Pancreas (tissue), 10 donors: ENCODE data around the gene TBXT. TPM values are rescaled to one million over a fixed set of nuclear protein-coding genes. Genes with fewer than 3 reads are reported as not detected.
A peak's percentile ranks its signal among the peaks of the same experiment; 100 is the strongest.

Source experiments
- ATAC-seq, 4 donors: fragments of 200-7000 bp; cut with Tn5 transposase; one replicate each; pipeline versions ENCODE4 v1.8.0 to v1.9.1; 2020; ENCODE audit warnings: mild to moderate bottlenecking in 4 of 4, moderate library complexity in 4 of 4
- DNase-seq, 6 donors: peaks; one replicate each; pipeline ENCODE4 v3.0.0-alpha.2; 2020
- FAIRE-seq: peaks from 2 replicates; lab custom pipeline; 2012; peaks lifted over from hg19 to GRCh38; lab: Jason Lieb, UNC
- H3K27ac ChIP-seq, 4 donors: fragments of 200-600 bp; sonication (generic); 1 replicate in 3 of 4; 2 replicates in 1 of 4; pipeline versions ENCODE4 v1.5.0 to v1.8.0; 2020
- H3K27me3 ChIP-seq, 4 donors: fragments of 200-600 bp; one replicate each; pipeline ENCODE4 v1.8.0; 2021
- H3K36me3 ChIP-seq, 3 donors: fragments of 200-600 bp; sonication (generic) in 1 of 3; one replicate each; pipeline versions ENCODE4 v1.5.0 to v1.8.0; 2020 to 2021
- H3K4me1 ChIP-seq, 3 donors: fragments of 200-600 bp; one replicate each; pipeline ENCODE4 v1.8.0; 2021
- H3K4me3 ChIP-seq, 4 donors: fragments of 200-600 bp; sonication (generic) in 2 of 4; one replicate each; pipeline versions ENCODE4 v1.5.0 to v1.8.0; 2020 to 2021
- H3K9me3 ChIP-seq, 4 donors: fragments of 200-600 bp; one replicate each; pipeline ENCODE4 v1.8.0; 2021
- CTCF ChIP-seq, 4 donors: fragments of 200-600 bp; sonication (generic) in 3 of 4; IDR thresholded peaks; one replicate each; pipeline versions ENCODE4 v1.5.0 to v1.8.0; 2021; ENCODE audit warnings: antibody characterized with exemption in 4 of 4
- WGBS, 2 donors: extraction: QIAGEN DNeasy Blood & Tissue Kit; methylation state at CpG; one replicate each; pipeline ENCODE4 v1.1.7; 2013; 5-methylcytosine and 5-hydroxymethylcytosine counted together
- intact Hi-C, 3 donors: fragments of 100-400 bp; cut with DNase I; formaldehyde crosslinking; loops; one replicate each; pipeline versions ENCODE4 v1.11.1 to v1.14.2; 2022
- polyA plus RNA-seq, 2 donors: library from polyadenylated mRNA; stranded (reverse); fragments of 200-250 nt; gene quantifications; one replicate each; pipeline ENCODE4 v1.2.3, GENCODE V29; 2013
- total RNA-seq, 6 donors: library from RNA; stranded (reverse); fragmentation: NEBNext Ultra II Directional in 4 of 6; extraction: Animal tissue kit (Norgen Biotek cat#: 25700) in 4 of 6; gene quantifications; one replicate each; pipeline versions ENCODE4 v1.2.1 to v1.2.4, GENCODE V29; 2021 to 2023
- donor health status: healthy with polysubstance abuse.
- donor health status: DM: no; HTN: no; CAD: no; lungs with moderate emphysema.
- donor health status: DM: no; HTN: no; CAD: no.
- donor health status: control.
- donor health status: control.
- donor health status: Bipolar disorder and iron deficiency.
- donor health status: DM: yes; HTN: yes; CAD: no.
- donor health status: DM: no; HTN: no; CAD: no.
- donor health status: DM: no; HTN: no; CAD: no.
- donor health status: DM: yes; HTN: yes; CAD: no.

The TBXT gene
- total and polyA plus RNA-seq, 8 donors = not detected

GRCh38 chr6:166119116-166119911 lies 48.3 kb downstream of the TBXT start:
- no peaks in the 10 kb centered on the region for H3K27me3 ChIP-seq
- ATAC-seq = no peak
- H3K4me3 ChIP-seq = no peak overlapping the region
- no peaks in the 10 kb centered on the region for H3K4me1 ChIP-seq
- FAIRE-seq = no peak
- no peaks in the 10 kb centered on the region for H3K36me3 ChIP-seq
- H3K27ac ChIP-seq = no peak overlapping the region
- 71 to 74% methylated on average over 4 of the region's 4 CpGs for WGBS, 2 donors
- TF ChIP-seq CTCF (IDR thresholded peaks at IDR 0.05) = no peak
- no peak for DNase-seq
- intact Hi-C loops = no loop called here
- no peaks in the 10 kb centered on the region for H3K9me3 ChIP-seq

GRCh38 chr6:166115609-166116008 lies 52.0 kb downstream of the TBXT start:
- H3K4me3 ChIP-seq = no peak overlapping the region
- peaks cover 0 to 2% (median 0%) of the 10 kb centered on the region in 4 donors for H3K27me3 ChIP-seq
- no peak overlapping the region for H3K27ac ChIP-seq
- no peaks in the 10 kb centered on the region for H3K4me1 ChIP-seq
- intact Hi-C loops = no loop called here
- FAIRE-seq = no peak
- no peaks in the 10 kb centered on the region for H3K36me3 ChIP-seq
- TF ChIP-seq CTCF (IDR thresholded peaks at IDR 0.05) = no peak
- ATAC-seq = no peak
- H3K9me3 ChIP-seq = no peaks in the 10 kb centered on the region
- DNase-seq = no peak

- FAIRE-seq (no peak), DNase-seq (no peak), ATAC-seq (peak in 2 of 4 donors; percentile 56 to 74)
- no peaks in the 10 kb centered on the region for H3K36me3 ChIP-seq
- H3K9me3 ChIP-seq = no peaks in the 10 kb centered on the region
- H3K27ac ChIP-seq = no peak overlapping the region
- no peak overlapping the region for H3K4me3 ChIP-seq
- no peak for TF ChIP-seq CTCF (IDR thresholded peaks at IDR 0.05)
- H3K27me3 ChIP-seq = peaks cover 0 to 11% (median 0%) of the 10 kb centered on the region in 4 donors
- intact Hi-C loops = no loop called here
- H3K4me1 ChIP-seq = no peaks in the 10 kb centered on the region
- WGBS, 2 donors = 54 to 58% methylated on average over 11 of the region's 11 CpGs
Measured at GRCh38 chr6:166112580-166112979, 55.1 kb downstream of the TBXT start.

- ATAC-seq (no peak), FAIRE-seq (no peak), DNase-seq (no peak)
- Histone ChIP-seq H3K27ac (no peak overlapping the region), H3K9me3 (no peaks in the 10 kb centered on the region), H3K36me3 (no peaks in the 10 kb centered on the region), H3K27me3 (peaks cover 0 to 11% (median 0%) of the 10 kb centered on the region in 4 donors), H3K4me1 (no peaks in the 10 kb centered on the region), H3K4me3 (no peak overlapping the region)
- intact Hi-C loops = loop anchor here in 1 of 3 donors (10.0 kb wide), 1 partner anchor 225 kb away; no protein-coding TSS in a partner anchor
- 19% methylated on average over 2 of the region's 2 CpGs for WGBS, 2 donors
- no peak for TF ChIP-seq CTCF (IDR thresholded peaks at IDR 0.05)
Measured at GRCh38 chr6:166109608-166110007, 58.0 kb downstream of the TBXT start.

Other genes starting within 250 kb of the TBXT start
- gene PRR18, start 140.5 kb upstream of the TBXT start, total RNA-seq = under 1 TPM; 0.06 to 0.61 (median 0.38) TPM
- under 1 TPM; 0.23 to 0.40 TPM for gene PRR18, start 140.5 kb upstream of the TBXT start, polyA plus RNA-seq
- gene SFT2D1, start 174.7 kb upstream of the TBXT start, total RNA-seq = 10 to 100 TPM; 14.5 to 31.8 (median 22.6) TPM
- 10 to 100 TPM; 29.5 to 38.9 TPM for gene SFT2D1, start 174.7 kb upstream of the TBXT start, polyA plus RNA-seq
- 10 to 100 TPM; 17.0 to 33.0 (median 24.0) TPM for gene MPC1, start 215.1 kb upstream of the TBXT start, total RNA-seq
- gene MPC1, start 215.1 kb upstream of the TBXT start, polyA plus RNA-seq = 10 to 100 TPM; 42.6 to 56.3 TPM